K562 (cell line): ENCODE measurements around the gene ATXN1. TPM values are rescaled to one million over a fixed set of nuclear protein-coding genes. Genes with fewer than 3 reads are reported as not detected.
A peak's percentile ranks its signal among the peaks of the same experiment; 100 is the strongest.

Experiments
- ARID3A ChIP-seq: IDR thresholded peaks from 2 replicates; pipeline ENCODE4 v1.6.1; 2012; ENCODE audit warnings: low read depth, low read length, improper control_type of control experiment, borderline replicate concordance
- CREB1 ChIP-seq, 2 experiments: sonication (generic) in 1 of 2; formaldehyde crosslinking in 1 of 2; IDR thresholded peaks; 2 replicates each; pipeline versions ENCODE4 v1.6.1 to v1.8.0; 2012 to 2022; ENCODE audit warnings: inconsistent platforms in 1 of 2, mild to moderate bottlenecking in 1 of 2, missing genetic modification reagents in 1 of 2, moderate library complexity in 1 of 2
- FOXJ3 ChIP-seq: sonication (generic); formaldehyde crosslinking; IDR thresholded peaks from 2 replicates; pipeline ENCODE4 v1.4.0; 2020; ENCODE audit warnings: mild to moderate bottlenecking, missing genetic modification reagents
- MAFK ChIP-seq: IDR thresholded peaks from 2 replicates; pipeline ENCODE4 v1.6.1; 2011; ENCODE audit warnings: low read length, improper control_type of control experiment
- NFATC3 ChIP-seq: fragments of 450-650 bp; IDR thresholded peaks from 2 replicates; pipeline ENCODE4 v1.6.1; 2017; ENCODE audit warnings: mild to moderate bottlenecking
- RAD21 ChIP-seq, 2 experiments: fragments of 250-450 bp in 1 of 2; fragments of 450-650 bp in 1 of 2; sonication (Bioruptor Pico) in 1 of 2; formaldehyde crosslinking in 1 of 2; IDR thresholded peaks in 1 of 2; conservative IDR thresholded peaks in 1 of 2; 2 replicates each; pipeline versions ENCODE4 v1.4.0 to v1.8.0; 2020 to 2022; ENCODE audit warnings: mild to moderate bottlenecking in 2 of 2, moderate library complexity in 1 of 2
- TRIM25 ChIP-seq: fragments of 450-650 bp; IDR thresholded peaks from 2 replicates; pipeline ENCODE4 v1.7.0; 2016; ENCODE audit warnings: borderline replicate concordance
- ZBTB11 ChIP-seq, 3 experiments: fragments of 200-800 bp in 1 of 3; fragments of 250-450 bp in 1 of 3; fragments of 450-650 bp in 1 of 3; sonication (Bioruptor Pico) in 1 of 3; sonication (Bioruptor generic) in 1 of 3; formaldehyde crosslinking in 1 of 3; IDR thresholded peaks; 2 replicates each; pipeline versions ENCODE4 v1.6.1 to v1.8.0; 2016 to 2022; ENCODE audit warnings: mild to moderate bottlenecking in 2 of 3, missing genetic modification characterization in 2 of 3, missing compliant biosample characterization in 1 of 3, moderate library complexity in 1 of 3
- ZNF165 ChIP-seq: fragments of 250-450 bp; sonication (Bioruptor Pico); IDR thresholded peaks from 2 replicates; pipeline ENCODE4 v1.4.0; 2020; ENCODE audit warnings: borderline replicate concordance
- ZNF197 ChIP-seq: fragments of 200-800 bp; sonication (Bioruptor generic); IDR thresholded peaks from 2 replicates; pipeline ENCODE4 v1.6.1; 2016; ENCODE audit warnings: low read depth, missing genetic modification characterization, missing compliant biosample characterization
- ZNF232 ChIP-seq: sonication (generic); formaldehyde crosslinking; IDR thresholded peaks from 2 replicates; pipeline ENCODE4 v1.8.0; 2022; ENCODE audit warnings: mild to moderate bottlenecking, missing genetic modification reagents
- ZNF277 ChIP-seq: fragments of 250-450 bp; sonication (Bioruptor Pico); IDR thresholded peaks from 2 replicates; pipeline ENCODE4 v1.8.0; 2022; ENCODE audit warnings: inconsistent platforms, mild to moderate bottlenecking, moderate library complexity, borderline replicate concordance
- ZNF764 ChIP-seq: fragments of 250-450 bp; sonication (Bioruptor Pico); IDR thresholded peaks from 2 replicates; pipeline ENCODE4 v1.4.0; 2020; ENCODE audit warnings: low read depth, mild to moderate bottlenecking, moderate library complexity
- polyA plus RNA-seq, 8 experiments: library from polyadenylated mRNA; depleted of rRNA in 4 of 8; stranded (reverse) in 5 of 8; unstranded in 3 of 8; fragments of >200 nt; fragmentation: Nextera tagmentation in 2 of 8; fragmentation: Illumina TruSeq in 1 of 8; extraction: Ambion mirVana in 2 of 8; extraction: Trizol in 1 of 8; gene quantifications; 2 replicates each; pipeline versions ENCODE4 v1.2.1 to v1.2.3, GENCODE V29; 2011 to 2014; ENCODE audit warnings: inconsistent platforms in 1 of 8, missing spikeins in 1 of 8
- total RNA-seq, 7 experiments: library from RNA; depleted of rRNA in 6 of 7; stranded (reverse); fragments of >200 nt in 6 of 7; fragmentation: Illumina TruSeq in 2 of 7; extraction: Trizol in 2 of 7; gene quantifications; 2 replicates each; pipeline versions ENCODE4 v1.2.1 to v1.2.3, GENCODE V29; 2011 to 2021; ENCODE audit warnings: low replicate concordance in 1 of 7
- TF ChIP-seq, protein P1 (sequence below): fragments of 450-650 bp; conservative IDR thresholded peaks from 2 replicates; pipeline ENCODE4 v1.6.1; 2016; ENCODE audit warnings: missing genetic modification characterization, low read depth, mild to moderate bottlenecking, missing compliant biosample characterization, moderate library complexity

The ATXN1 gene
- total and polyA plus RNA-seq, 9 of the 15 experiments (the other 6 are each of a cell fraction or from before 2014, with no cell fraction given) = under 0.01 to 1.2 (median 0.58) TPM

GRCh38 chr6:16265351-16266341 lies 495.6 kb downstream of the ATXN1 start (continued):
- TF ChIP-seq ZBTB11 (CRISPR knock-in tag; IDR thresholded peaks at IDR 0.05) (0 out of 6 replicates have a peak, but pooled peaks of 1 of the 3 experiments have one; percentile 46), ZNF277 (CRISPR knock-in tag) (no peak), ZNF232 (CRISPR knock-in tag) (0 out of 2 replicates have a peak, but pooled peaks have one; percentile 16), CREB1 (IDR thresholded peaks at IDR 0.05) (peak; percentile 74), CREB1 (CRISPR knock-in tag; IDR thresholded peaks at IDR 0.05) (peak; percentile 42), ZNF764 (peak; percentile 88), RAD21 (CRISPR knock-in tag; conservative IDR thresholded peaks at IDR 0.05 in 1 of 2, IDR thresholded peaks at IDR 0.05 in 1 of 2) (peak; percentile 27 to 30; a peak in 3 of 4 replicates), FOXJ3 (CRISPR knock-in tag) (no peak), ZNF165 (CRISPR knock-in tag) (peak; percentile 52), MAFK (no peak; the same call in 1 of the 2 replicates), ZNF197 (0 out of 2 replicates have a peak, but pooled peaks have one; percentile 28), ARID3A (peak; percentile 57; the same call in 1 of the 2 replicates), NFATC3 (peak; percentile 84), TRIM25 (no peak)
- TF ChIP-seq, protein P1, sequence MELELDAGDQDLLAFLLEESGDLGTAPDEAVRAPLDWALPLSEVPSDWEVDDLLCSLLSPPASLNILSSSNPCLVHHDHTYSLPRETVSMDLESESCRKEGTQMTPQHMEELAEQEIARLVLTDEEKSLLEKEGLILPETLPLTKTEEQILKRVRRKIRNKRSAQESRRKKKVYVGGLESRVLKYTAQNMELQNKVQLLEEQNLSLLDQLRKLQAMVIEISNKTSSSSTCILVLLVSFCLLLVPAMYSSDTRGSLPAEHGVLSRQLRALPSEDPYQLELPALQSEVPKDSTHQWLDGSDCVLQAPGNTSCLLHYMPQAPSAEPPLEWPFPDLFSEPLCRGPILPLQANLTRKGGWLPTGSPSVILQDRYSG (tag) = peak; percentile 68
